Activated T-helper 1 cell treated with anti-CD3 and anti-CD28 coated beads, Interleukin-2, amount 50 U/mL, for 16 hours (primary cell): ENCODE measurements around the gene NXN.
"Not testable (repeated sequence)": the region's sequence is repeated elsewhere in the genome, so short reads cannot be mapped to it uniquely, and the experiment has no call there.

ENCODE experiments used
- DNase-seq, 2 donors: peaks; one replicate each; pipeline ENCODE4 v3.0.0-alpha.2; 2020; ENCODE audit warnings: low read depth in 1 of 2, low spot score in 1 of 2

Gene NXN

GRCh38 chr17:867238-867637 is 112.3 kb downstream of the NXN start:
- DNase-seq = not testable (repeated sequence)

- DNase-seq = no peak
Measured at GRCh38 chr17:866568-867103, 112.9 kb downstream of the NXN start.

GRCh38 chr17:864315-864714 is 115.3 kb downstream of the NXN start:
- DNase-seq = no peak

GRCh38 chr17:863880-864279 is 115.7 kb downstream of the NXN start:
- DNase-seq = no peak

GRCh38 chr17:862582-862981 is 117.0 kb downstream of the NXN start:
- DNase-seq = no peak

GRCh38 chr17:861364-861763 is 118.2 kb downstream of the NXN start:
- DNase-seq = no peak

GRCh38 chr17:860805-861204 is 118.8 kb downstream of the NXN start:
- no peak for DNase-seq

GRCh38 chr17:859824-860195 is 119.8 kb downstream of the NXN start:
- no peak for DNase-seq

GRCh38 chr17:859061-859823 is 120.3 kb downstream of the NXN start:
- DNase-seq = no peak

- no peak for DNase-seq
Measured at GRCh38 chr17:856149-856548, 123.4 kb downstream of the NXN start.

GRCh38 chr17:855569-855968 is 124.0 kb downstream of the NXN start:
- DNase-seq = no peak

GRCh38 chr17:852850-853249 is 126.7 kb downstream of the NXN start:
- DNase-seq = not testable (repeated sequence)

- DNase-seq = no peak
Measured at GRCh38 chr17:852349-852748, 127.2 kb downstream of the NXN start.

GRCh38 chr17:851924-852323 is 127.7 kb downstream of the NXN start:
- no peak for DNase-seq

- DNase-seq = no peak
Measured at GRCh38 chr17:850851-851763, 128.5 kb downstream of the NXN start.

- DNase-seq = no peak
Measured at GRCh38 chr17:850086-850850, 129.3 kb downstream of the NXN start.

GRCh38 chr17:848402-848801 is 131.2 kb downstream of the NXN start:
- no peak for DNase-seq

- DNase-seq = no peak
Measured at GRCh38 chr17:846901-847843, 132.4 kb downstream of the NXN start.

- no peak for DNase-seq
Measured at GRCh38 chr17:841313-841712, 138.3 kb downstream of the NXN start.

- no peak for DNase-seq
Measured at GRCh38 chr17:838486-838885, 141.1 kb downstream of the NXN start.
